Raji (cell line): Measurements from ENCODE around the gene C10orf120.

Experiments
- POLR2A ChIP-seq: IDR thresholded peaks from 2 replicates; pipeline ENCODE4 v1.6.1; 2011; ENCODE audit warnings: low read depth, low read length, control low read depth; ENCODE audit not compliant: insufficient read depth

The C10orf120 gene

DNA sequence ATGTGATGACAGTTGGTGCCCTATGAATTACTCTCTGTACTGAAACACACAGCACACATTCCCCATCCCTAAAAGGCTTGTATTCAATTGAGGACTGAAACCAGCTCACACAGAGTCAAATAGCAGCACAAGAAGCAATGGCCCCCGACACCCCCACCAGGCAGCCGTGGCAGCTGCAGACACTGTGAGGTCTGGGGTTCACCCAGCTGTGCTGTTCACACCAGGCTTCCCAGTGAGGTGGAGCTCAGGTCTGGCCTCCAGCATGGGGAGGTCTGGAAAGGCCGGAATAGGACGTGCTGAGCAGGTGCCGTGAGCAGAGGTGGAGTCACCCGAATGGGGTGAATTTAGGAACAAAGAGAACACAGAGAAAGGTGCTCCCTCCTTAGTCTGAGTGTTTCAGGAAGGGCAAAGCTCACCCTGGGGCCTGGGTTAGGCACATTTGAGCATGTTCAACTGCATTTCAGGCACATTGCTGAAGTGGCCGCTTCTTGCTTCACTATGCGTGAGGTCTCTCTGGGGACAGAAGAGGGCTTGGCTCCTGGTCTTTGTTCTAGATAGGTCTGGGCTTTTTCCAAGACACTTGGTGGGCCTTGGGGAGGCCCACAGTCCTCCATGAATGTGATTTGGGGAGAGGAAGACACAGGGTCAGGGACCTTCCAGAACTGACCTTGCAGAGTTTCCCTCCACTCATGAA lies 41.1 kb downstream of the C10orf120 start:
- TF ChIP-seq POLR2A, result no peak

DNA sequence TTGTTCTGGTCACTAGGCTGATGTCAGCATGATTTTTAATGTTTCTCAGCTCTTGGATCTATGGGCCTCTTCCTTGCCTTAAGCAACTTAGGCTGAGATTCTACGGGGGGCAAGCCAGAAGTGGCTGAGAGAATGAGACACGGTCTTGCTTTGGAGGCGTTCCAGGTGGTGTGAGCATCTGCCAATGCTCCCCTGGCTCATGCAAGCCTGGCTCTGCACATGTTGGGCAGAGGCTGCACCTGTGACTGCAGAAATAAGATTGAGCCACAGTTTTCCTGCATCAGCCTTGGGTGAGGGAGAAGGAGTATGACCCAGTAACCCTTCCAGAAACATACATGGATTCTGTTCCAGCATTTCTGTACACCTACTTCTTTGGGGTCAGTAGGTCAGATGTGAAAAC lies 41.9 kb downstream of the C10orf120 start:
- no peak for TF ChIP-seq POLR2A

DNA sequence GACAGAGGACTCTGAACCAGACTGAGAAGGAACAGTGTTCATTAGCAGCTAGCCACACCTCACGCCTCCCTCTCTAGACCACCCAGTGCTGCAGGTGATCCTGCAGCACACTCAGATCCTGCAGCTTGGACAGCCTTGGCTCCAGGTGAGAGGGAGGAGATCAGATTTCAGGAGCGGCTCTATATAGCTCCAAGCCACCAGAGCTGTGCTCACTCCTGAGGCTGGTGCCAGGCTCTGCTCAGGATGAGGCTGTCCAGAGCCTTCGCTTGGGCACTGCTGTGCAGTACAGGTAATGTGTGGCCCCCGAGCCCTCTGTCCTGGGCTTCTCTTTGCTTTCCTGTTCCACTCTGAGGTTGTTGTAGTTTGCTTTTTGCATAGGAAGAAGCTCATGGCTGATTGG lies 42.4 kb downstream of the C10orf120 start:
- TF ChIP-seq POLR2A, result no peak

DNA sequence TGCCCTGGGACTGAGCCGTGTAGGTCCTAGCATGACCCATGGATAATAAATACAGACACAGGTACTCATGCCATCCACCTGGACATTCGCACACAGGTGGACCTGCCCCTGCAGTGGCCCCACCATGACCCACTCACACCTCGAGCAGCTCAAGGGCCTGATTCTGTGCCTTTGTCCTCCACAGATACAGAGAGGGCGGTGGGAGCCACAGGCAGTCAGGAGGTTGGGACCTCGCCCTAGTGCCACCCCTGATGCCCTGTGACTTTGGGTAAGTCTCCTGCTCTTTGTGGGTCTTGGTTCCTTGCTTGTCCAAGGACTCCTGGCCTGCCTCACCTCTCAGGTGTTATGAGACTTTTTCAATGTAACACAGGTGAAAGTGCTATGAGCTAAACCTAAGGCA lies 42.9 kb downstream of the C10orf120 start:
- TF ChIP-seq POLR2A, result no peak

DNA sequence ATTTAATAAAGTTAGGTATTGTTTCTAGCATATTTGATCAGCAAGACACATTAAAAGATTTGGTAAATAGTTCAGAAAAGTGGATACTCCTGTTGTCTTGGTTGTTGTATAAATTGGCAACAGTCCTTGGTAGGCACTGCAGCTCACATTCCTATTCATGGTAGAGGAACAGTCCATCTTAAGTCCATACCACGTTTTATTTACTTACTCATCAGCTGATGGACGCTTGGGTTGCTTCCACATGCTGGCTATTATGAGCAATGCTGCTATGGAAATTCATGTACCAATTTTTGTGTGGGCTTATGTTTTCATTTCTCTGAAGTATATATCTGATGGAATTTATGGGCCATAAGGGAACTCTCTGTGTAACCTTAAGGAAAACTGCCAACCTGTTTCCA lies 43.3 kb downstream of the C10orf120 start:
- TF ChIP-seq POLR2A, result no peak

DNA sequence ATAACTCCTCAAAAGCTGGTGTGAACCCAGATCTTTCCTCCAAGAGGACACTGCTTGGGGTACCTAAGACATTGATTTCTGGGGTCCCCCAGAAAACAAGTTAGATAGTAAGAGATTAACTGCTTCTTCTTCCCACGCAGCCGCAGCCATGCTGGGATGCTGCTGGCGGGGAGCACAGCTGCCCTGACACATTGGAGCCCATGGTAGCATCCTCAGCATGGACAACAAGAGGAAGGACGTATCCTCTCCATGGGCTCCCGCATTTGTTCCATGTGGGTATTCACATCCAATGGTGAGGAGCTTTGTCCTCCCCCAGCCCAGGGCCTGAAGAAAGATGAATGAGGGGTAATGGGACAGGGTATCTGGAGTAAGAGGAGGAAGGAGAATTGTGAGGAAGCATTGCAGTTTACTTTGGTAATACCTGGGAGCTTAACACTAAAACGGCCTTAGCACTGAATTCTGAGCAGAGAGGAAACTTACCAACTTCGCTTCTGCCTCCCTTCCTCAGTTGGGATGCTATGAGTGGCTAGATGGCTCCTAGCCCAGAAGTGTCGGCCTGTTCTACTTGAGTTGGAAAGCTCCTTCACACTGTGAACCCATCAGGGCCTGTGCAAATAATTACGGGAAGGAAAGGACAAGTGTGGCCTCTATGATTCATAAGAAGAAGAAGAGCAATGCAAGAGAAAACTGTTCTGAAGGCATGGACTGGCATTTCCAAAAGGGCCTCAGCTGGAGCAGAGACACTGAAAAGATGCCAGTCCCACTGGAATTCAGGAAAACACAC lies 43.9 kb downstream of the C10orf120 start:
- no peak for TF ChIP-seq POLR2A

DNA sequence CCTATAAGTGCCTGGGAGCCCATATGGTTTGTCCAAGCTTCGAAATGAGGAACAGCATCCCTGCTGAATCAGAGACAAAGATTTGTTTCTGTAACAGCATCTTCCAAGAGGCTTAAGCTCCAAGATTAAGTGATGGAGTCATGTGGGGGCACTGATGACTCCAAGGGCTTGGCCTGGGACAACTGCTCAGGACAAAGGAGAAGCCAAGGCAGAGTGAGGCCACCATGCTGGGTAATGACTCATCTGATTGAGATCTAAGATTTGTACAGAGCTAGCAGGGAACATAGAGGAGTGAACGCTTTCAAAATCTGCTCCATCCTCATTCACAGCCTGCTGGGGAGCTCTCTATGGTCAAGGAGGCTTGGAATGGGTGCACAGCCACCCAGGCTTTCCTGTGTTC lies 49.3 kb downstream of the C10orf120 start:
- no peak for TF ChIP-seq POLR2A

DNA sequence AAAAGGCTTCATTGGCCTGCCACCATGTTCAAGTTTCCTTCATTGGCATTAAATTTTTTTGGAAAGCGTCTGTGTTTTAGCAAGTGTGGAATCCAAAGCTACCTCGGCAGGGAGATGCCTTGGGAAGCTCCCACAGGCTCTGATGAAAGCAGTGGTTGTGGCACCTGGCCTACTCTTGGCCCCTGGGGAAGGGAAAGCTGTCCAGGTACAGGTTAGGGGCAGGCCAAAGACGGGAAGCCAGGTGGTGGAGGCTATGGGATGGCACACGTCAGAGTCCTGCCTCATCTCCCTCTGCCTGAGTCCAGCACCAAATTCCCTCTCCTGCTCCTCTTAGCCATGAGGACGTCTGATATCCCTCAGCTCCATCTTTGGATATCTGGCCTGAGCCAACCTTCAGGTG lies 49.7 kb downstream of the C10orf120 start:
- no peak for TF ChIP-seq POLR2A

DNA sequence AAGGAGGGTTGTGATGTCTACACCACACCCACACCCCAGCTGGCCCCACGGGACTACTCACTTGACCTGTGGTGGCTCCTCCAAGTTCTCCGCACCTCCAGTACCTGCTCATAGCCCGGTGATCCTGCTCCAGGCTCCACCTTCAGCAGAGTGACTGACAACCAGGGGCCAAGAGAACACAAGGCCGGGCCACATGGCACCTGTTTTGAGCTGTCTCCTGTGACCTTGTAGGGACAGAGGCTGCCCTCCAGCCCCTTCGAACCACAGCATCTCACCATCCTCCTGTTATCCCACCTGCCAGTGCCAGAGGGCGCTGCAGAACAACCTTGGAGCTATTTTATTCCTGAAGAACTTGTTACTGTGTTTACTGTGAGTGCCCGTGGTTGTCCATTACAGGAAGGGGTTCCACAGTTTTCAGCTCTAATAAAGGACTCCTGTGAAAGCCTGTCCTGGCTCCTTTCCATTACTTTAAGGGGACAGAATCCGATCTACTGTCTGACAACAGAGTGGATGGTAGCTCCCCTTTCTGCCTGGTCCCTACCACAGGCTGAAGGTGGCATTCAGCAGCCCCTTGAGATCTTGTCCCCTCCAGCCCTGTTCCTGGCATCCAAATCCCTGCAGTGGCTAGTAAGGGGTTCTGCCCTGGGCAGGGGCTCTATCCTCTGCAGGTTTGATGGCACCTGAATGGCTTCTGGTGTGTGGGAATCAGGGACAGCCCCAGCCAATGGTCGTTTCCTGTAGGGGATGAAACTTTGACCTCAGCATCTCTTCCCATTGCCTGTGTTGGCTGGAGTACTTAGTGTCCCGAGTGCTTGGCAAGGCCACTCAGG lies 50.8 kb downstream of the C10orf120 start:
- no peak for TF ChIP-seq POLR2A
